HEK293 (cell line): ENCODE data around the gene ERMAP.

Experiments
- HOXC10 ChIP-seq: sonication (generic); formaldehyde crosslinking; IDR thresholded peaks from 2 replicates; pipeline ENCODE4 v1.8.1; 2023; ENCODE audit warnings: mild to moderate bottlenecking, missing genetic modification reagents
- PRDM1 ChIP-seq: fragments of 450-650 bp; formaldehyde crosslinking; IDR thresholded peaks from 2 replicates; pipeline ENCODE4; 2016; ENCODE audit warnings: missing biosample characterization, missing genetic modification characterization
- SETDB1 ChIP-seq: IDR thresholded peaks from one replicate; pipeline ENCODE4 v1.6.1; 2017; ENCODE audit warnings: mild to moderate bottlenecking, low read length, moderate library complexity, mixed read lengths; ENCODE audit not compliant: insufficient read length
- WT1 ChIP-seq: fragments of 450-650 bp; formaldehyde crosslinking; IDR thresholded peaks from 2 replicates; pipeline ENCODE4 v1.5.1; 2016; ENCODE audit warnings: missing biosample characterization, missing genetic modification characterization
- YY1 ChIP-seq: fragments of 450-650 bp; formaldehyde crosslinking; IDR thresholded peaks from 2 replicates; pipeline ENCODE4 v1.5.1; 2018; ENCODE audit warnings: missing biosample characterization, missing genetic modification characterization
- ZFP41 ChIP-seq: fragments of 450-650 bp; formaldehyde crosslinking; IDR thresholded peaks from 2 replicates; pipeline ENCODE4 v1.5.1; 2016; ENCODE audit warnings: missing biosample characterization, missing genetic modification characterization, borderline replicate concordance
- ZNF155 ChIP-seq: fragments of 450-650 bp; formaldehyde crosslinking; IDR thresholded peaks from 2 replicates; pipeline ENCODE4 v1.5.1; 2016; ENCODE audit warnings: missing biosample characterization, missing genetic modification characterization
- ZNF19 ChIP-seq: fragments of 450-650 bp; formaldehyde crosslinking; IDR thresholded peaks from 2 replicates; pipeline ENCODE4; 2016; ENCODE audit warnings: missing biosample characterization, missing genetic modification characterization, low read depth
- ZNF830 ChIP-seq: fragments of 450-650 bp; IDR thresholded peaks from 2 replicates; pipeline ENCODE4 v1.5.0; 2018; ENCODE audit warnings: missing biosample characterization, missing genetic modification characterization, low read depth, mild to moderate bottlenecking, moderate library complexity
- TF ChIP-seq, protein P1 (sequence below): fragments of 450-650 bp; formaldehyde crosslinking; IDR thresholded peaks from 2 replicates; pipeline ENCODE4 v1.5.1; 2016; ENCODE audit warnings: missing biosample characterization, missing genetic modification characterization
- TF ChIP-seq, protein P2 (sequence below): fragments of 450-650 bp; formaldehyde crosslinking; IDR thresholded peaks from 2 replicates; pipeline ENCODE4 v1.5.1; 2016; ENCODE audit warnings: missing biosample characterization, missing genetic modification characterization

GRCh38 chr1:42822800-42823392 is 6.0 kb downstream of the ERMAP start:
- no peak for TF ChIP-seq YY1 (tag by site-specific recombination)
- TF ChIP-seq, protein P1, sequence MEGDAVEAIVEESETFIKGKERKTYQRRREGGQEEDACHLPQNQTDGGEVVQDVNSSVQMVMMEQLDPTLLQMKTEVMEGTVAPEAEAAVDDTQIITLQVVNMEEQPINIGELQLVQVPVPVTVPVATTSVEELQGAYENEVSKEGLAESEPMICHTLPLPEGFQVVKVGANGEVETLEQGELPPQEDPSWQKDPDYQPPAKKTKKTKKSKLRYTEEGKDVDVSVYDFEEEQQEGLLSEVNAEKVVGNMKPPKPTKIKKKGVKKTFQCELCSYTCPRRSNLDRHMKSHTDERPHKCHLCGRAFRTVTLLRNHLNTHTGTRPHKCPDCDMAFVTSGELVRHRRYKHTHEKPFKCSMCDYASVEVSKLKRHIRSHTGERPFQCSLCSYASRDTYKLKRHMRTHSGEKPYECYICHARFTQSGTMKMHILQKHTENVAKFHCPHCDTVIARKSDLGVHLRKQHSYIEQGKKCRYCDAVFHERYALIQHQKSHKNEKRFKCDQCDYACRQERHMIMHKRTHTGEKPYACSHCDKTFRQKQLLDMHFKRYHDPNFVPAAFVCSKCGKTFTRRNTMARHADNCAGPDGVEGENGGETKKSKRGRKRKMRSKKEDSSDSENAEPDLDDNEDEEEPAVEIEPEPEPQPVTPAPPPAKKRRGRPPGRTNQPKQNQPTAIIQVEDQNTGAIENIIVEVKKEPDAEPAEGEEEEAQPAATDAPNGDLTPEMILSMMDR (tag by site-specific recombination) = no peak
- no peak for TF ChIP-seq ZNF155 (tag by site-specific recombination)
- no peak for TF ChIP-seq ZFP41 (tag by site-specific recombination)
- TF ChIP-seq SETDB1 = peak; percentile 21
- TF ChIP-seq, protein P2, sequence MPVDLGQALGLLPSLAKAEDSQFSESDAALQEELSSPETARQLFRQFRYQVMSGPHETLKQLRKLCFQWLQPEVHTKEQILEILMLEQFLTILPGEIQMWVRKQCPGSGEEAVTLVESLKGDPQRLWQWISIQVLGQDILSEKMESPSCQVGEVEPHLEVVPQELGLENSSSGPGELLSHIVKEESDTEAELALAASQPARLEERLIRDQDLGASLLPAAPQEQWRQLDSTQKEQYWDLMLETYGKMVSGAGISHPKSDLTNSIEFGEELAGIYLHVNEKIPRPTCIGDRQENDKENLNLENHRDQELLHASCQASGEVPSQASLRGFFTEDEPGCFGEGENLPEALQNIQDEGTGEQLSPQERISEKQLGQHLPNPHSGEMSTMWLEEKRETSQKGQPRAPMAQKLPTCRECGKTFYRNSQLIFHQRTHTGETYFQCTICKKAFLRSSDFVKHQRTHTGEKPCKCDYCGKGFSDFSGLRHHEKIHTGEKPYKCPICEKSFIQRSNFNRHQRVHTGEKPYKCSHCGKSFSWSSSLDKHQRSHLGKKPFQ (tag by site-specific recombination) = no peak
- no peak for TF ChIP-seq WT1 (tag by site-specific recombination)
- TF ChIP-seq ZNF19 (tag by site-specific recombination) = no peak
- no peak for TF ChIP-seq HOXC10
- TF ChIP-seq PRDM1 (tag by site-specific recombination) = no peak
- TF ChIP-seq ZNF830 (tag by site-specific recombination) = no peak
